Erythroblast (primary cell): ENCODE data around the gene HS1BP3.

Experiments used
- DNase-seq, 2 experiments: peaks; one replicate each; lab custom pipeline; 2025; lab: John Stamatoyannopoulos, UW
- GATA1 ChIP-seq: IDR thresholded peaks from 2 replicates; pipeline ENCODE4 v1.6.1; 2011; ENCODE audit warnings: low read depth, mild to moderate bottlenecking, control low read depth, low read length, moderate library complexity
- POLR2A ChIP-seq: IDR thresholded peaks from 2 replicates; pipeline ENCODE4 v1.6.1; 2011; ENCODE audit warnings: mild to moderate bottlenecking, low read length

The HS1BP3 gene

GRCh38 chr2:20615068-20615465 lies 35.8 kb downstream of the HS1BP3 start:
- DNase-seq: no peak
- TF ChIP-seq GATA1: no peak
- TF ChIP-seq POLR2A: no peak

GRCh38 chr2:20614201-20615067 lies 36.5 kb downstream of the HS1BP3 start:
- TF ChIP-seq GATA1: no peak
- TF ChIP-seq POLR2A: no peak
- no peak for DNase-seq

DNA sequence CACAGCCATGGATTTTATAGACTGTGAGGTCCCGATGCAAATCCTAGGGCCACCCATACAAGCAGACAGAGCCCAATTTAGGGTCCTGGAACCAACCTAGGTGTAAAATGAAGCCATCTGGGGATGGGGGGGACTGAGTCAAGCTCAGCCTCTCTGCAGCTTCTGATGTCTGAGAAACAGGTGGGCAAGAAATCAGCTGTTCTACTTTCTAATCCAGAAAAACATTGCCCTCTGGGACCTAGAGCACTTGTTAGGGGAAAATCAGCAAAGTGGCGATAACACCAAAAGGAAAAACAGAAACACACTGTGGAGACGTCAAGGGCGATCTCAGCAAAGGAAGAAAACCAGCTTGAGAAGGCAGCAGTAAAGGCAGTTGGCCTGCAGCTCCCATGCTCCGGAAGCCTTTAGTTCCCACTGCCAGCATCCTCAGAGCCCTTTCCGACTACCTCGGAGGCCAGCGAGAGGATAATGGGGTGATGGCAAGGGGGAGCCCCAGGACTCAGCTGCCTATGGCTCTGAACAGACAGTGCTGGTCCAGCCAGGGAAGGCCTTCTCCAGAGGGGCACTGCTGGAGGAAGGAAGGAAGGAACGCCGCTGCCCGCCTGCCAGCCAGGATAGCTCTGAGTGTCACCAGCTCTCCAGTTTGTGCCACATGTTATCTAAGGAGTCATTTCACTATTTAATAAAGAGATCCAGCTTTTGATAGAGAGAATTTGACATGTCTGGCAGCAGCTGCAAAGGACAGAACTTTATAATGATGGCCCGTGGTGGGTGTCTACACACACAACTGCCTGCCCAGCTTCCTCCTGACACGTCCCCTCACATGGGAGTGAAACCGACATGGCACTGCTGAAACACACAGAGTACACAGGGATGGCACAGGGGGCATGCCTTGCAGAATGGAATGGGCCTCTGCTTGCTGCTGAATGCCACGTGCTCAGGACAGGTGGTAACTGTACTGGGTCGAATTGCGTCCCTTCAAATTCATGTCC lies 37.7 kb downstream of the HS1BP3 start:
- no peak for DNase-seq
- TF ChIP-seq POLR2A: no peak
- no peak for TF ChIP-seq GATA1

DNA sequence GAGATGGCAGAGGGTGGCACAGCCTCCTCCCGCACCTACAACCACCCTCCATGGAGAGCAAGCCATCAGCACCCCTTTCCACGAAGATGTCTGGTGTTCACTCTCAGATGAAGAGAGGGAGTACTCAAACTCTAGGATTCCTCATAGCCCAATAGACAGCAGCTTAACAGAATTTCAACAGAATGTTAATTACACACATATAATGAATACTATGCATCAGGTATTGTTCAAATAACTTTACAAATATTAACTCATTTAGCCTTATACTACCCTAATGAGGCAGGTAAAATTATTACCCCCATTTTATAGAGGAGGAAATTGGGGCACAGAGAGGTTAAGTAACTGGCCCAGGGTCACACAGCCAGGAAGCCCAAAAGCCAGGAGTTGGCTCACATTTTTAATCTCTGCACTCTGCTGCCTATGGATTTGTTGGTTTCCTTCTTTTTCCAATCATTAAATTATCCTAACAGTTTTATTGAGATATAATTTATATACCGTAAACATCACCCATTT lies 39.0 kb downstream of the HS1BP3 start:
- no peak for DNase-seq
- TF ChIP-seq POLR2A (no peak), GATA1 (no peak)

- no peak for DNase-seq
- TF ChIP-seq GATA1 (no peak), POLR2A (no peak)
These were observed 39.6 kb downstream of the HS1BP3 start for GRCh38 chr2:20611077-20611843.

- DNase-seq: no peak
- TF ChIP-seq GATA1 (no peak), POLR2A (no peak)
These were observed 40.9 kb downstream of the HS1BP3 start for GRCh38 chr2:20609995-20610357.

- DNase-seq: no peak
- TF ChIP-seq POLR2A (no peak), GATA1 (no peak)
These were observed 41.4 kb downstream of the HS1BP3 start for GRCh38 chr2:20609349-20609994.

DNA sequence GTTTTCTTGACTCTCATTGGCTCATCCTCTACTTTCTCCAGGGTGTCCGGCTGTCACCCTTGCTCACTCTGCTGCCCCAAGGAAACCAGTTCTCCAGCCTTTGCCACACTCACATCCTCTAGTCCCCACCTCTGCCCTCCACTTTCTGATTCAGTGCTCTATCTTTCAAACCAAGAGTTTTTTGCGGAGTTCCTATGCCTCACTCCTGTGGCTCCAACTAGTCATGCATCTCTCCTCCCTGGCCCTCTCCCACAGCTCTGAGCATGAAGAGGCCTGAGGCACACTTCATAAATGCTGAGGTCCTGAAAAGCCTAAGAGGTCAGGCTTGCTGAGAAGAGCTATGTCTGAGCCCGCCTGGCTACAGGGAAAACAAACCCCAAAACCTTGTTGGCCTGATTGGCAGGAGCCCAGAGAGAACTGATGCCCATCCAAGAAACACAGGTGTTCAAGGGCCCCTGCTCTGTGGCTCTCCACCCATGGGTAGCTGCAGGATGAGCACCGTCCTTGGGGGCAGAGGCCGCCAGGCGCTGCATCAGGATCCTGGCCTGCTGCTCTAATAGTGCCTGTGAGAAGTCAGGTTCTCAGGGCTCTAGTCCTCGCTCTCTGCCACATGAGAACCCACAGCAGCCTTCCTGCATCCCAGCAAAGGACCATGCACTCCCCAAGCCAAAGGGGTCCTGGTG lies 42.1 kb downstream of the HS1BP3 start:
- TF ChIP-seq GATA1: no peak
- TF ChIP-seq POLR2A: no peak
- no peak for DNase-seq

DNA sequence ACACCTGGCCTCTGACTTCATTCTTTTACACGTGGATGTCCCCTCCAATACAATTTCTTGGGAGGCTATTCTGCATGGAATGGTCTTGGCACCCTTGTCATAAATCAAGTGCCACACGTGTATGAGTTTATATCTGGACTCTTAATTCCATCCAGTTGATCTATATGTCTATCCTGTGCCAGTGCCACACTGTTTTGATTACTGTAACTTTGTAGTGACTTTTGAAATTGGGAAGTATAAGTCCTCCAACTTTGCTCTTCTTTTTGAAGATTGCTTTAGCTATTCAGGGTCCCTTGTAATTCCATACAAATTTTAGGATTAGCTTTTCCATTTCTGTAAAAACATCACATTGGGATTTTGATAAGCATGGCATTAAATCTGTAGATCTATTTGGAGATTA lies 43.5 kb downstream of the HS1BP3 start:
- DNase-seq: no peak
- no peak for TF ChIP-seq GATA1
- no peak for TF ChIP-seq POLR2A

DNA sequence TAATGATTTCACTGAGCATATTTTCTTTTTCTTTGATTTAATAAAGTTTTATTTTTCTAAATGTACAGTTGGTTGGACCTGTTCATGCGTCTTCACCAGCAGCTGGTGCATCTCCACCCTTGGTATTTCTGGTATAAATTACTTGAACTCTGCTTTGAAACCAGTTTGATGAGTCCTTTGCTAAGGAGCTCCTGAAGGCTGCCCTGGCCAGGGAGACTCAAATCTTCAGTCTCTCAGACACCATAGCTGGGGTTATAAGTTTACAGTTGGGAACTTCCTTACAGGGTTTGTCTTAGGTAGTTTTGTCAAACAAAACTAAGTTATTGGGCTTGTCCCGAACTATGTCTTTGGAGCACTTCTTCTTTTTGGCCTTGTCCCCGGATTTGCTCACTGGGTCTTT lies 44.7 kb downstream of the HS1BP3 start:
- no peak for DNase-seq
- no peak for TF ChIP-seq GATA1
- TF ChIP-seq POLR2A: no peak

GRCh38 chr2:20604951-20605381 lies 45.9 kb downstream of the HS1BP3 start:
- no peak for TF ChIP-seq POLR2A
- no peak for TF ChIP-seq GATA1
- no peak for DNase-seq

DNA sequence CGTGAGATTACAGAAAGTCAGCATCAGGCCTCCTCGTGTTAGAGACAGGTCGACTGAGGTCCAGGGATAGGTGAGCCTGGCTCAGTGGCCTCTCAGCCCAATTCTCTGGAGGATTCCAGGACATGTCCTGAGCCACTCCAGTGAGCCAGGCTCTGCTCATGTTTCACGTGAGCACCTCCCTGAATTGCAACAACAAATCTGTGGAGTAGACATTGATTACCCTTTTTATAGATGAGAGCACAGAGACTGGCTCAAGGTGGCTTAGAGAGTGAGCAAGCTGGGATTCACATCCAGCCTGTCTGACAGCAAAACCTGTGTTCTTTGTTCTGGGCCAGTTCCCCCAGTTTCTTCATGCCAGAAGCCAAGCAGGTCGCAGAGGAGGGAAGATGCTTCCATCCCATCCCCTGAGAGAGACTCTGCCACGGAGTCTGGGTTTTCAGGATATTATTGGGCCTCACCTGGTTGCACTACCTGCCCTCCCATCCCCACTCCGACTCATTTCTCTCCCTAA lies 46.4 kb downstream of the HS1BP3 start:
- no peak for DNase-seq
- TF ChIP-seq POLR2A (no peak), GATA1 (no peak)
